Retinal pigment epithelial cell (primary cell): ENCODE measurements around the gene RETREG1.
"Not testable (repeated sequence)": the region's sequence is repeated elsewhere in the genome, so short reads cannot be mapped to it uniquely, and the experiment has no call there.

ENCODE experiments used
- DNase-seq: peaks from one replicate; pipeline ENCODE4 v3.0.0-alpha.2; 2010; ENCODE audit warnings: low read depth
- H3K4me3 ChIP-seq: 2 replicates; pipeline ENCODE4 v1.5.1; 2011; ENCODE audit warnings: mild to moderate bottlenecking, low read length, control low read depth, moderate library complexity
- CTCF ChIP-seq: conservative IDR thresholded peaks from 2 replicates; pipeline ENCODE4 v1.5.1; 2011; ENCODE audit warnings: low read depth, low read length, control low read depth, inconsistent platforms

RETREG1 gene

GRCh38 chr5:16547200-16547842 is 69.5 kb downstream of the RETREG1 start:
- no peak for DNase-seq
- H3K4me3 ChIP-seq, result no peak overlapping the region
- no peak for TF ChIP-seq CTCF

- TF ChIP-seq CTCF, result no peak
- no peak overlapping the region for H3K4me3 ChIP-seq
- no peak for DNase-seq
Observed at GRCh38 chr5:16546732-16547131, 70.1 kb downstream of the RETREG1 start.

GRCh38 chr5:16544607-16545374 is 72.0 kb downstream of the RETREG1 start:
- H3K4me3 ChIP-seq, result no peak overlapping the region
- TF ChIP-seq CTCF, result no peak
- no peak for DNase-seq

- not testable (repeated sequence) for DNase-seq, H3K4me3 ChIP-seq
Observed at GRCh38 chr5:16543206-16543605, 73.6 kb downstream of the RETREG1 start.

- H3K4me3 ChIP-seq, result no peak overlapping the region
- DNase-seq, result no peak
- no peak for TF ChIP-seq CTCF
Observed at GRCh38 chr5:16542236-16542635, 74.6 kb downstream of the RETREG1 start.

- not testable (repeated sequence) for DNase-seq, H3K4me3 ChIP-seq
Observed at GRCh38 chr5:16541592-16541991, 75.2 kb downstream of the RETREG1 start.

GRCh38 chr5:16540421-16540820 is 76.4 kb downstream of the RETREG1 start:
- no peak for DNase-seq
- no peak for TF ChIP-seq CTCF
- no peak overlapping the region for H3K4me3 ChIP-seq

- DNase-seq, result no peak
- no peak for TF ChIP-seq CTCF
- H3K4me3 ChIP-seq, result no peak overlapping the region
Observed at GRCh38 chr5:16539169-16539666, 77.6 kb downstream of the RETREG1 start.
